T-helper 22 cell (primary cell): ENCODE results near the gene APRT.

Experiments
- DNase-seq: peaks from one replicate; pipeline ENCODE4 v3.0.0-alpha.2; 2020; ENCODE audit warnings: low read depth

Gene APRT

DNA sequence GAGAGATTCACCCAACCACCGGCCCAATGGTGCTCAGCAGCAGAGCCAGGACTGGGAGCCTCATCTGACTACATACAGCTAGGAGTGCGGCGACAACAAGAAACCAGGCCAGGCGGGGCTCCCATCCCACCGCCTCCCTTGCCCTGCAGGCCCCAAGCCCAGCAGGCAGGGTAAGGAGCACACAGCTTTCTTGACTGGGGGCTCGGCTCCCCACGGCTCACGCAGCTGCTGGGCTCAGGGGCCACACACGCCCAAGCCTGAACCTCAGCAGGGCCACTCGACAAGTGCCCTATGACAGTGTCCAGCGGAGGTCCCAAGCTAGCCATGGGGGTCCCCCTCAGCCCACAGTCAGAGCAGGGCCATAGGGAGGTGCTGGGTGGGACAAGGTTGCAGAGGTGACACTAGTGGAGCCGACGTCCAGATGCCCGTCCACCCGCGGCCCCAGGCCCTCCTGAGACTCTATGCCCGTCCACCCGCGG, 40.4 kb downstream of the APRT start:
- DNase-seq, result no peak

DNA sequence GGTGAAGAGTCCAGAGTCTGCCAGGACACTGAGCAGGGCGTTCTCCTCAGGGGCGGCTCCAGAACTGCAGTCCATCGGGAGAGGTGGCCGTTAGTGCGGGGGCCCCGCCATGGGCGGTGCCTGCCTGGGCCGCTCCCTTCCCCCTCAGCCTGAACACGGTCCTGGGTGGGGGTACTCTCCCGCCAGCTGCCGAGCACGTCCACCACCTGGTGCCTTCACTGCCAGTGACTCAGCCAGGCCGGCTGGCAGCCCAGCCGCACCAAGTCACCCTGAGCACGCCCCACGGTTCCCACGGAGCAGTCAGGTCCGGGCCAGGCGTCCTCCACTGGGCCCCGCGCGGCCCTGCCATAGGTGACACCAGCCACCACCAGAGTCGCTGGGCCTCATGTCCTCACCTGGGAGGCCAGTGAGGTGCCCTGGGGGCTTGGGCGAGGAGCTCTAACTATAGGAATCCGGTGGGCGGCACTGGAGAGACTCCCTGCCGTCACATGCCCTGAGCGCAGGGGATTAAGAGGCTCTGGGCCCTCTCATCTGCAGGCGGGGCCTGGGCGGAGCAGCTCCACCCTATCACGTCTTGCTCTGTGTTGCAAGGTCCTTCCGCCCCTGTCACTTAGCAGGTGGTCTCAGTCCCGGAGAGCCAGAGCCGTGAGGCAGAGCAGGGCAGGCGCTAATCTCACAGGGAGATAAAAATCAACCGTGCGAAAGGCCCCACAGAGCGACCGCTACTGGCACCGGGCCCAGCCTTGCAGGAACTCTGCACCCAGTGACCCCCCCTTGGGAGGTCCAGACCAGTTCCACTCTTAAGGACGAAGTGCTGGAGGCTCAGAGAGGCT, 41.1 kb downstream of the APRT start:
- no peak for DNase-seq

DNA sequence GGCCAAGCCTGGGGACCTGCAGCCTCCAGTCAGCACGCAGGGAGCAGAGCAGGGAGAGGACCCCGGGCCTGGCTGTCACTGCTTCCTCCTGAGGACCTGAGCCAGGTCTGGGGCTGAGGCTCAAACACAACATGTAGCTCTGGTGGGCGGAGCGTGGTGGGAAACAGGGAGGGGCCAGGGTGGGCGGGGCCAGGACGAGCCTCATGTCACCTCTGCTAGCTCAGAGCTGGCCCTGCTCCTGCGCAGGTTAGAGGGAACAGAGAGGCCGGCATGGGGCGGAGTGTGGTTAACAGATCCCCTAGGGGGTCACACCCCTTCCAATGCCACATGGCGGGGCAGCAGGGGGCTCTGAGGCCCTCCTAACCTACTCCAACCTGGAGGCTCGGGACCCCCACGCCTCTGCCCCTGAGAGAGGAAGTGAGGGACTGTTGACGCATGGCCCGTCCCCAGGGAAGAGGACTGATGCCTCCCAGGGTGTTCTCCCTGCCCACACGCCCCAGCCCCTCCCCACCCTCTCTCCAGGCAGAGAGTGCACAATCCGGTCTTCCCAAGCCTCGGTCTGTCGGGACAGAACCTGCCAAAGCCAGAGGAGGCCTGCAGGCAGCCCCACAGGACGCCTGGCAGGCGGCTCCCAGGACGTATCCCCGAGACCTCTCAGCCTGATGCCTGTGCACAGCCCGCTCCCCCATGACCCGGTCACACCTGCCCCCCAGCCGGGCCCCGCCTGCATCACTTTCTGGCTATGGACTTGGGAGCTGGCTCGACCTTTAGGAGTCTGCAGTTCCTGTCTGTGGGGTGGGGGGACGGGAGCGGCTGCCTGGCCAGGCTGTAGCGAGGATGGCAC, 41.9 kb downstream of the APRT start:
- DNase-seq, result no peak

DNA sequence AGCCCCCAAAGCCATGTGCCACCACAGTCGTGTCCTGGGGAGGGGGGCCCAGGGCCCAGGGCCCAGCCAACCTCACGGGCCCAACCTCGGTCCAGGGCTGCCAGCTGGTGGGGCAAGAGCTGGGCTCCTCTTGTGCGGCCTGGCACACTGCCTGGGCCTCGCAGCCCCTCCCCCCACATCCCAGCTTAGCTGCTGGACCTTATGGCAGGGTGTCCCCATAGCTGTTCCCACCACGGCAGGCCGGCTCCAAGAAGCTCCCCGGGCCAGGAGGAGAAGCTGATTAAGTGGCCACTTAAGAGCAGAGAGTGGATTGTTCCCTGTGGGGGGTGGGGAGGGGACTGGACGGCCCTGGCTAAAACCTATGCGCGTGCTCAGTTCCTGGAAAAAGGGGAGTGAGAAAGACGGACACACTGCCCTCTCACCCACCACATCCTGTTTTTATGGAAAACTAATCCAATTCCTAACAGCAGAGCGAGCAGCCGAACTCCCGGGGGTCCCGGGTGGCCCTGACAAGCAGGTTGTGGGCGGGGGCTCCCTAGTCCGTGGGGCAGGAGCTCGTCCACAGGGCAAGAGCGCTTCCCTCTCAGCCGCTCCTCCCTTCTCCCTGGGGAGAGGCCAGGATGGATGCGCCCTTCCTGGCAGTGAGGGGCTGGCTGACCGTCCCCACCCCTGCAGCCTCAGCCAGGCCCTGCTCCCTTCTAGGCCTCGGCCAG, 43.5 kb downstream of the APRT start:
- no peak for DNase-seq

DNA sequence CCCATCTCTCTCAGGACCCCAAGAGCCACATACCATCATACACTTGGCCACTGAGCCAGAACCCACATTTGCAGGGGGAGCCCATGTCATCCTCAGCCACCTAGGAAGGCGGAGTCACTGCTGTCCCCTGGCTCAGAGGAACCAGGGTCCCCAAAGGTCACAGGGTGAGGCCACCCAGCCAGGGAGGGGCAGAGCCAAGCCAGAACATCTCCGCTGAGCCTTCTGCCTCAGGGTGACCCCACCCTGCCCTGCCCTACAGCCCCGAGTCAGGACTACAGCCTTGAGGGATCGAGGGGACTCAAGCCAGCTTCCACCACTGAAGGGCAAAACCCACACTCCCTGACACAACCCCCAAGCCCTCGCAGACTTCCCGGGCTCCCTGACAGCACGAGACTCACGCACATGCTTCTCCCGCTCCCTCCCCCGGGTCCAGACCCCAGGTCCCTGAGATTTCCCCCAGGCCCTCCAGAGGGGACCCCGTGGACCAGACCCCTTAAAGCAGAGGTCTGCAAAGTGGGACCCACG, 44.1 kb downstream of the APRT start:
- no peak for DNase-seq

DNA sequence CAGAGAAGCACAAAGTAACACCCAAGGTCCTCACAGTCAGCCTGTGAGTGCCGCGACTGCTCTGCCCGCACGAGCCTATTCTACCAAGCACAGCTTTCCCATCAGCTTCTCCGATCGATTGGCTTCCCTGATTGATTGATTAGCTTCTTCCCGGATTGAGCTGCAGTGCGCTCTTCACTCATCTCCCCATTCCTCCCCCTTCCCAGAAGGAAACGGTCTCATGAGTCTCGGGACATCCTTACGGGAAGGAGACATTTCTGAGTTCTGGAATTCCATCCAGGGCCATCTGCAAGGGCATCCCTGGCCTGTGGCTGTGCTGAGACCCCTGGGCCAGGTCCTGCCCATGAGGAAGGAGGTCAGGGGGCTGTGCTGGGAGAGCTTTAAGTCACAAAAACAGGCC, 44.8 kb downstream of the APRT start:
- no peak for DNase-seq

DNA sequence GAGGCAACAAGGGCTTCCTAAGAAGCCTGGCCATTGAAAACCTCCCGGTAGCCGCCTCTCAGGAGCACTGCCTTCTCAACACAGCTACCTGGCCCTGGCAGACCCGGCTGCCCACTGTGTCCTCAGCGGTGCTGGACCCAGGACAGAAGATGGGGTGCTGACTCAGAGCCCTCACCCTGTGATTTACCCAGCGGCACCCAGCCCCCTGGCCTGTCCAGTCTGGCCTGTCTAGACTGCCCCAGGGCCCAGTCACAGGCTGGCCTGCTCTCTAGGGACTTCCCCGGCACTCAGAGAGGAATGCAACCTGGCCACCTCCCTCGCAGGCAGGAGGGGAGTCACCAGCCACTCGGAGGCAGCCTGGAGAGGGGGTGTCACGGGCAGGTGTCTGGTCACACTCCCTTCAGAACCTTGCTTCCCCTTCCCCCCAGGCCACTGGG, 46.8 kb downstream of the APRT start:
- no peak for DNase-seq

DNA sequence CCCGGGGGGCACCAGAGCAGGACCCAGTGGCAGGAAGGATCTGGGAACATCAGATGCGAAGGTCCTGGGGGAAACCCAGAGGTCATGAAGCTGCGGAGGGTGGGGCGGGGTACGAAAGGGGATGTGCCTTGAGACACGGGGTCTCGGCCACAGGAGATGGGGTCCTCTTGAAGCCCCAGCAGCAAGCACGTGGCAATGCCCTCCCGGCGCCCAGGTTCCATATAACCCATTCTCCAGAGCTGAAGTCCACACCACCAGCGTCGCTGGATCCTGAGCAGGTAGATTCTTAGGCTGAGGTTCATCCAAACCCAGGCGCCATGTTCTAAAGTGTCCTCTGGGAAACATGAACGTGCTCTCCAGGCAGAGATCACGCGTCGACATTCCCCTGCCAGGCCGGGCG, 47.6 kb downstream of the APRT start:
- DNase-seq, result no peak

DNA sequence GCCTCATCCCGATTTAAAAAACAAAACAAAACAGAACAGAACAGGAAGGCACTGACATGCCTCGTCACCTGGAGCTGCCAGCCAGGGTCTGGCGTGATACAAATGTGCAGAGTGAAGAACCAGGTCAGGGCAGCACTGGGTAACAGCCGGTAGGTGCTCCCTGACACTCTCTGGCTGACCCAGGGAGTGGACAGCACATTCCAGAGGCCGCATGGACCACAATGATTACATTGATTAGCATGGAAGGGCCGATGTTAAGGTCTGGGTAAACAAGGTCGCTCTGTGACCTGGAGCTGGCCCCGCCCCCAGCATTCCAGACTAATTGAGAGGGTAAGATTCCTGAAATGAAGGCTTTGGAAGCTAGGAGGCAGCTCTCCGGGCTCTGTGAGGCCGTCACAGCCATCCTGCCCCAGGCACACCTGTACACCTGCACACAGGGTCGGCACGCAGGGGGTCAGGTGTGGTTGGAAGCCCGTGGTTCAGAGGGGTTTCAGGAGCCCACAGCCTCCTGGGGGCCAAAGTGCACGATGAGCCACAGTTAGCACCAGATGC, 48.1 kb downstream of the APRT start:
- no peak for DNase-seq

DNA sequence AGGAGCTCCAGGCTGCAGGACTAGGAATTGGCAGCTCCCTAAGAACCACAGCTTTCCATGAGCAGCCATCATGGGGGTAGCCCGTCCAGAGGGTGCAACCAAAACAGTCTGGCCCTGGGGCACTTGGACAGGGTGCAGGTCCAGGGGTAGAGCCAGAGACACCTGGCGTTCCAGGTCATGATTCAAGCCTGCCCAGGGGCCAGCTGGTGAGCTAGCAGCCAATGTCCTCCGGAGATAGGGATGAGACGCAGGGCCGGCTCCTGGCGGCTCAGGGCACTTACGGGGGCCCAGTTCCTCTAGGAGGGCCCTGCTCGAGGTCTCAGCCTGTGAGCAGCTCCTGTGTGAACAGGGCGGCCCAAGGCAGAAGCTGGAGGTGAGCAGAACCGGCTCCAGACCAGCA, 48.8 kb downstream of the APRT start:
- DNase-seq, result no peak

DNA sequence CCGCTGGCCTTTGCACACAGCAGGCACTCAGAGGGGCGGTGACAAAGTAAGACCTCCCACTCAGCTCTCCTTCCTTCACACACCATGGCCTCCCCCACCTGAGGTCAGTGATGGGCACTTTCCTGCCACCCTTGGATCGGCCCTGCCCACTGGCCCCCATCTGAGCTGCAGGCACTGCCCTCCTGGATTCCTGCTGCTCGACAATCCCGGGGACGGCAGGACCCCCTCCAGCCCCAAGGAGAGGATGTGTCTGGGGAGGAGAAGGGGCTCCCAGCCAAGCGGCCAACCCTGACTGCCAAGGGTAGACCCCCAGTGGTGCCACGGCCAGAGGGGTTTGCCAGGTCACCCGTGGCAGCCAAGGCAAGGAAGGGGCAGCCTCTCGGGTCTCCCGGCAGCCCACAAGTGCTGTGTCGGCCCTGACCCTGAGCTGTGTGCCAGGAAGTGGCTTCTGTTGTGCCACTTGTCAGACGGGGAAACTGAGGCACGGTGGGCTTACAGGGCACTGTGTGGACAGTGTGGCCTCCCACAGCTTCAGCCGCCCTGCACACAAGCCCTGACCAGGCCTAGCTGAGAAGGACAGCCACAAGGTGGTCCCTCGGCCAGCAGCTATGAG, 49.4 kb downstream of the APRT start:
- DNase-seq, result no peak

DNA sequence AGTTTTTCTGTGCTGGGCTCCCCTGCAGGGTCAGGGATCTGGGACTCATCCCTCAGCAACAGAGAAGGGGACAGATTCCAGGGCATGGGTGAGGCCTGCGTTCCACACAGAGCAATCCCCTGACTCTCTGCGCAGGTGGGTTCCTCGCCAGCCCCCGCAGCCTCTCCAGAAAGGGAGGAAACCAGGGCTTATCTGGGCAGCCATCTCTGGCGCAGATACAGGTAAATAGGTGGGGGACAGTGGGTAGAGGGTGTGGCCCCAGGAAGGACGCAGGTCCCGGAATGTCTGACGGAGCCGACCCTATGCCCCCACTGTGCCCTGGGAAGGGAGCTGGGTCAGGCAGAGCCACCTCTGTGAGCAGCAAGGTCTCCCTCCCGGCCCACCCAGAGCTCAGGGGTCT, 49.9 kb downstream of the APRT start:
- DNase-seq, result no peak

DNA sequence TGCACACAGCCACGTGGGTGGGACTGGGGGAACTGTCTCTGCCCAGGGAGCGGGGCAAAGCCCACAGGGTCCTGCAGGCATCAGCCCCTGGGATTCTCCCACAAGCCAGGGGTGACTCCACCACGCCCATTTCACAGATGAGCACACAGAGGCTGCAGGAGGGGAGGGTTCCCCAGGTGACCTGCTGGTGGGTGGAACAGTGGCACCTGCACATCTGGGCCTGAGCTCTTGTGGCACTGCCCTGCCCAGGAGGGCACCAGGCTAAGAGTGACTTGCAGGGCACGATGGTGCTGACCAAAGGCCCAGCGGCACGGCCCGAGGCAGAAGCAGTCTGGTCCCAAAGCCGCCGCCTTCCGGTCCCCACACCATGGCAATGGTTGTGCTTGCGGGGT, 50.6 kb downstream of the APRT start:
- no peak for DNase-seq

DNA sequence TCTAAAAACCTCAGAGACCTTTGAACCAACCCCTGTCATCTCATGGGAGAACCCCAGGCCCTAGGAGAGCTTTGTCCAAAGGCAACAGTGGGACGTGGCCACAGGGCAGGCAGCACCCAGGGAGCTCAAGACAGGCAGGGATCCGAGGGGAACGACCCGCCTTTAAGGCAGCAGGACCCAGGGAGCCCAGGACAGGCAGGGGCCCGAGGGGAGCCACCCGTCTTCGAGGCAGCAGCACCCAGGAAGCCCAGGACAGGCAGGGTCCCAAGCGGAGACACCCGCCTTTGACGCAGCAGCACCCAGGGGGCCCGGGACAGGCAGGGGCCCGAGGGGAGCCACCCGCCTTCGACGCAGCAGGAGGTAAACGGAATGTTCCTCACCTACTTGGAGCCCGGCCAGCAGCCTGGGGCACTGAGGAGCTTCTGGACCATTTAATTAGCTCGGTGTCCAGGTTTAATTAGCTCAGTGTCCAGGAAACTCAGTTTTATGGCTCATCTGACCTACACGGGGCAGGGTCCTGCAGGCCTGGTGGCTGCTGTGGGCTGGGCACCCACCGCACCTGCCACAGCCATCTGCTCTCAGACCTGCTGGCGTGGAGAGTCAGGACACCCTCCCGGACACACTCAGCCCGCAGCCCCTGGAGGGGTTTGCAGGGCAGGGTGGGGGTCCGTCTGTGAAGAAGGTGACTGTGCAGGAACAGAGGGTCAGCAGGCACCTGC, 51.1 kb downstream of the APRT start:
- no peak for DNase-seq

DNA sequence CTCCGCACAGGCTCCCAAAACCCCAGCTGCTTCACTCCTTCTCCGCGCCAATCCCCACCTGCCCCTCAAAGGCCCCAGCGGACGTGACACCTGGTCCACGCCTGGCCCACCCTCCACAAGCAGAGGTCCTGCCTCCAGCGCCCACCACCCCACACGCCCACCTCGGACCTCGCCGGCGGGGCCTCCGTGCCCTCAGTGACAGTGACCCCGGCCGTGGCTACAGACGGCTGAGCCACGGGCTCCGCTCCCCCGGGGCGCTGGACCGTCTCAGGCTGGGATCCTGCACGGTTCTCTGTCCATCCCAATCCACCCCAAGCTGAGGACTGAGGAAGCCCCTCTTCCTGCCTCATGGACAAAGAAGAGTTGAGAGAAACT, 51.8 kb downstream of the APRT start:
- no peak for DNase-seq
